HG03354 (cell line): Measurements from ENCODE around the gene DCLK2.

Experiments used
- ATAC-seq: cut with Tn5 transposase; IDR thresholded peaks from one replicate; pipeline ENCODE4 v1.9.1; 2021; ENCODE audit warnings: mild to moderate bottlenecking; ENCODE audit not compliant: unreplicated experiment, poor library complexity, severe bottlenecking

The DCLK2 gene

GRCh38 chr4:150230561-150230960 is 152.3 kb downstream of the DCLK2 start:
- ATAC-seq = no peak

GRCh38 chr4:150231107-150231770 is 153.0 kb downstream of the DCLK2 start:
- ATAC-seq = no peak

- no peak for ATAC-seq
Observed at GRCh38 chr4:150232029-150232428, 153.8 kb downstream of the DCLK2 start.

- ATAC-seq = no peak
Observed at GRCh38 chr4:150234246-150234645, 156.0 kb downstream of the DCLK2 start.

- ATAC-seq = no peak
Observed at GRCh38 chr4:150235317-150235716, 157.1 kb downstream of the DCLK2 start.

- ATAC-seq = no peak
Observed at GRCh38 chr4:150235808-150236271, 157.6 kb downstream of the DCLK2 start.

- ATAC-seq = no peak
Observed at GRCh38 chr4:150236626-150237025, 158.4 kb downstream of the DCLK2 start.

GRCh38 chr4:150237110-150237872 is 159.0 kb downstream of the DCLK2 start:
- ATAC-seq = no peak

- ATAC-seq = no peak
Observed at GRCh38 chr4:150238591-150238990, 160.3 kb downstream of the DCLK2 start.

- ATAC-seq = no peak
Observed at GRCh38 chr4:150240011-150240410, 161.8 kb downstream of the DCLK2 start.

- peak; percentile 70 for ATAC-seq
Observed at GRCh38 chr4:150242820-150243458, 164.7 kb downstream of the DCLK2 start.

GRCh38 chr4:150243932-150244331 is 165.7 kb downstream of the DCLK2 start:
- no peak for ATAC-seq

GRCh38 chr4:150244600-150244999 is 166.4 kb downstream of the DCLK2 start:
- no peak for ATAC-seq

GRCh38 chr4:150247184-150247583 is 168.9 kb downstream of the DCLK2 start:
- no peak for ATAC-seq

- ATAC-seq = no peak
Observed at GRCh38 chr4:150248181-150248580, 169.9 kb downstream of the DCLK2 start.

- no peak for ATAC-seq
Observed at GRCh38 chr4:150250293-150250997, 172.2 kb downstream of the DCLK2 start.

- ATAC-seq = no peak
Observed at GRCh38 chr4:150250998-150251651, 172.9 kb downstream of the DCLK2 start.

- ATAC-seq = no peak
Observed at GRCh38 chr4:150251752-150252190, 173.5 kb downstream of the DCLK2 start.

GRCh38 chr4:150252306-150252705 is 174.1 kb downstream of the DCLK2 start:
- ATAC-seq = no peak

- ATAC-seq = no peak
Observed at GRCh38 chr4:150252741-150253140, 174.5 kb downstream of the DCLK2 start.
